ENCODE data around the gene CRIP1.

CRIP1 gene

DNA sequence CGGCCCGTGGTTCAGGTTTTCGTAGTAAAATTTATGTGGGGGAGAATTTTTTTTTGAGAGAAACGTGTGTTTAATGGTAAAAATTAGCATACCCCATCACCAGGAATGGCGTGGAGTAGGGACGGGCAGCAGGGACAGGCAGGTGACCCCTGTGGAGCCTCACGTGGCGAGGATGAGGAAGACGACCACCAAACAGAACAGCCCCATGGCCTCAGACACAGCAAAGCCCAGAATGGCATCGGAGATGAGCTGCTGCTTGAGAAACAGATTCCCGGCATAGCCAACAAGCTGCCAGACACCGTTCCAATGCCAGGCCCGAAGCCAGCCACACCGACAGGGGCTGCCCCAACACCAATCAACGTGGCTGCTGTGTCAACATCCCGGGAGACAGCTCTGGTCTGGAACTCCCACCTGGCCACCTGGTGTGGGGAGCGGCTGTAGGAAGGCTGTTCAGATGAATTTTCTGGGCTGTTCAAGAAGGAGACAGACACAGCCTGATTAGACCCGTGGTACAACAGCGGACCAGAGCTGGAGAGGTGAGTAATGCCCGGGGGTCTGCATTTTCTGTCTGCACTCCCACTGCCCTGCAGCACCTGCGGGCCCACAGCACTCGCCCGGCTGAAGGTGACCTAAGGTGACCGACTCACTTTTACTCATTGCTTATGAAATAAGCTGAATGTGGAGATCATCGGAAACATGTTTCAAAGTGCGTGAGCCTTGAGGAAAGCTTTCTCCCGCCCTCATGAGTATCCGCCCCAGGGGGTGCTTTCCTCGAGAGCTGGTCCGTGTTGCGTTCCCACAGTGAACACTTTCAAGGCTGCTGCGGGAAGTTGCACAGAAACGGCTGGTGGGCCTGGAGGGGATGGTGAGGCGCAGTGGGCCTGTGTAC is 50.2 kb downstream of the CRIP1 start:
- no peak for FAIRE-seq

DNA sequence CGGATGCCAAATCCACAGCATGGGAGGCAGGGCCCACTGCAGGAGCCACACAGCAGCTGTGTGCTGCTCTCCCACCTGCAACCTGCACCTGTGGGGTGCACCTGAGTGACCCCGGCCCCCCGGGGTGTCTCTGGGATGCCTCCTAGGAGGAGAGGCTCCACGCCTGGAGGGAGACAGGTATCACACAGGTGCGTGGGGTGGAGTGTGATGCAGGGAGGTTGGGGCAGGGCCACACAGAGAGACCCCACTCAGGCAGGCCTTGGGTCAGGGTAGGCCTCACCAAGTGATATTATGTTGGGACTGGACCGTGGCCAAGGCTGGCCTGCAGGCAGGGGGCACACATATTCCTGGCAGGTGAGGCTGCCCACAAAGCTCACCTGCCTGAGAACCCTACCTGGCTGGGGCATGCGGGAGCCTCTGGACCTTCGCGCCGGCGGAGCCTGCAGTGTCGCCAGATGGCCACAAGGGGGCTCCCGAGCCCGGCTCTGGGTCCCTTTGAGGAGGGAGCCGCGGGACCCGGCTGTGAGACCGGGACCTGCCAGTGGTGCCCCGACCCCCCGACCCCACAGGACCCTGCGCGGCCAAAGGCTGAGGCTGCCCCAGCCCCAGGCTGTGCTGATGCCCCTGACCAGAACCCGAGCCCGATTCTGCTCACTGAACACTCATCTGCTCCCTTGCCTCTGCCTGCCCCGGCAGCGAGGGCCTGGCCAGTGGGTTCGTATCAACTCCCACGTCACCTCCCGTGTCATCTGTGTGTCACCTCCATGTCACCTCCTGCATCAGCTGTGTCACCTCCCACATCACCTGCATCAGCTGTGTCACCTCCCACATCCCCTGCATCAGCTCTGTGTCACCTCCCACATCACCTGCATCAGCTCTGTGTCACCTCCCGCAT is 51.1 kb downstream of the CRIP1 start:
- no peak for FAIRE-seq
